ENCODE measurements around the gene TMED5. TPM values are rescaled to one million over a fixed set of nuclear protein-coding genes. Genes with fewer than 3 reads are reported as not detected.
A peak's percentile ranks its signal among the peaks of the same experiment; 100 is the strongest.

The TMED5 gene
- total and polyA plus RNA-seq, 2 of the 4 experiments (the other 2 are of a cell fraction): 20.1 to 38.1 TPM

DNA sequence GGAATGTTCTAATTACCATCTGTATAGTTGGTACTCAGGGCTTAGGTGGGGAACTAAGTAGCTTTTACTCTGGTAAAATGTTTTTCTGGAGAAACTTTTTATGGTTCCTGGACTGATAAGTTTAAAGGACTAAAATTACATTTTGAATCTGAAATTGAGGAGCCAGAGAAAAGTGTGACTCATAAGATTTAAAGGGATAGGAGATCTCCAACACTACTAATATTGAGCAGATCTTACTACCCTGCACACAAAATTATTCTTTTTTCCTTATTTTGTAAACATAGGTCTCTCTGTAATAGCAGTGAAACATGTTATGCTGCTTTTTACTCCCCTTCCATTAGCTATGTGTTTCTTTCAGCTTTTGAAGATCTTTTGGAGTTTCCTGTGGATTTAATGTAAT is 68.7 kb downstream of the TMED5 start:
- H3K27ac ChIP-seq (ENCODE audit: insufficient read depth, low read length): no peak overlapping the region
- no peak overlapping the region for H3K14ac ChIP-seq (replicated peaks; ENCODE audit: low read depth, low read length)
- H4K20me1 ChIP-seq (ENCODE audit: insufficient read depth, low read length): peaks cover 4% of the 10 kb centered on the region; the same call in 1 of the 2 replicates
- no peaks in the 10 kb centered on the region for H3K27me3 ChIP-seq (ENCODE audit: control insufficient read depth, insufficient read depth, low read length)
- no peak overlapping the region for H3K9ac ChIP-seq (ENCODE audit: low read depth, low read length)
- no peaks in the 10 kb centered on the region for H3K4me1 ChIP-seq (ENCODE audit: control insufficient read depth, insufficient read depth, low read length)
- no peak overlapping the region for H2AK9ac ChIP-seq (replicated peaks; ENCODE audit: low read depth, low read length, poor library complexity)
- H2BK120ac ChIP-seq (ENCODE audit: low read depth, low read length): no peak overlapping the region
- BruUV-seq (replicated peaks): no TSS peak
- no peak overlapping the region for H2BK20ac ChIP-seq (ENCODE audit: low read depth, low read length)
- peak; percentile 15 for DNase-seq
- in situ Hi-C loops (cut with MboI; ENCODE audit: low sequenced_read_pairs) (no loop called here), dilution Hi-C loops (cut with HindIII; ENCODE audit: low sequenced_read_pairs, unreplicated experiment) (no loop called here), intact Hi-C loops (cut with micrococcal nuclease) (no loop called here)
- TF ChIP-seq CTCF (conservative IDR thresholded peaks at IDR 0.05; ENCODE audit: low read depth, low read length): no peak
- no peak for TF ChIP-seq RCOR1 (IDR thresholded peaks at IDR 0.05; ENCODE audit: insufficient replicate concordance, low read length)
- H3K4ac ChIP-seq (ENCODE audit: low read depth, low read length): no peak overlapping the region
- H2AFZ ChIP-seq (replicated peaks; ENCODE audit: low read length, poor library complexity): no peak overlapping the region
- H3K56ac ChIP-seq (ENCODE audit: extremely low read depth, insufficient read depth, low read length): no peak overlapping the region
- peaks cover 26 to 41% of the 10 kb centered on the region in 2 experiments for H3K79me1 ChIP-seq (ENCODE audit: low read depth in 1 of 2, low read length in 2 of 2)
- no peak overlapping the region for H4K8ac ChIP-seq (ENCODE audit: low read depth in 2 of 2, low read length in 2 of 2)
- no peak overlapping the region for H3K4me2 ChIP-seq (ENCODE audit: low read depth, low read length)
- no peak overlapping the region for H2BK15ac ChIP-seq (ENCODE audit: low read depth, low read length)
- H4K91ac ChIP-seq (ENCODE audit: insufficient read depth, low read depth, low read length): no peak overlapping the region
- CTCF ChIA-PET: no interaction called here
- no peak overlapping the region for H3K4me3 ChIP-seq (ENCODE audit: insufficient read depth, low read depth, low read length)
- H3K18ac ChIP-seq (ENCODE audit: low read depth, low read length): no peak overlapping the region
- ATAC-seq (ENCODE audit: low read depth): peak; percentile 54; the same call in 1 of the 2 replicates
- H3K9me1 ChIP-seq (ENCODE audit: insufficient read depth, low read length): no peaks in the 10 kb centered on the region
- H2AK5ac ChIP-seq (ENCODE audit: low read depth, low read length): no peak overlapping the region
- no peak overlapping the region for H4K5ac ChIP-seq (ENCODE audit: low read depth, low read length)
- H3K9me3 ChIP-seq (ENCODE audit: control insufficient read depth, insufficient read depth, low read length): no peaks in the 10 kb centered on the region; the same call in 1 of the 2 replicates
- peaks cover 11% of the 10 kb centered on the region for H3K36me3 ChIP-seq (ENCODE audit: control insufficient read depth, insufficient read depth, low read length)
- POLR2A ChIA-PET (ENCODE audit: unreplicated experiment): no interaction called here
- no peak overlapping the region for H3K23ac ChIP-seq (ENCODE audit: low read depth, low read length)
- peak overlapping the region; percentile 10 for H2BK5ac ChIP-seq (ENCODE audit: low read depth, low read length, poor library complexity, severe bottlenecking)

Data from IMR-90 (cell line).